Choroid plexus epithelial cell (primary cell): Measurements from ENCODE around the gene RHBDF2.

ENCODE experiments used
- DNase-seq: peaks from one replicate; pipeline ENCODE4 v3.0.0-alpha.2; 2010; ENCODE audit warnings: low read depth
- H3K4me3 ChIP-seq: 2 replicates; pipeline ENCODE4 v1.5.1; 2011; ENCODE audit warnings: low read depth, mild to moderate bottlenecking, control low read depth, low read length, moderate library complexity
- TF ChIP-seq, protein P1 (sequence below): conservative IDR thresholded peaks from 2 replicates; pipeline ENCODE4 v1.5.1; 2011; ENCODE audit warnings: low read depth, mild to moderate bottlenecking, control low read depth, inconsistent platforms, low read length, moderate library complexity

Gene RHBDF2

DNA sequence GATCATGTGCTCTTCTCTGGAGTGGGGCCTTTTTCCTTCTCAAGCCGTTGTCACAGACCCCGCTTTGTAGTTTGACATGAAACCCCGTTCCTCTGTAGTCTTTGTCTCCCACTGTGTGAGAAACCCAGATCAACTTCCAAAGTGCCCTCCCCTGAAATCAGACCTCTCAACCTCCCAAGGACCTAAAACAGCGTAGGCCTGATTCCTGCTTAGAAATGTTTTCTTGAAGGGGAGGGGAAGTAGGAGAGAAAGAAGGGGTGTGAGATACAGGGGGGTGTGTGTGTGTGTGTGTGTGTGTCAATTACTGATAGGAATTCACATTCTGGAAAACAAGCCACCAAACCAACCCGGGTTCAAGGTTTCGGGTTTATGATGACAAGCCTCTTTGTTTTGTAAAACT is 49.7 kb downstream of the RHBDF2 start:
- TF ChIP-seq, protein P1, sequence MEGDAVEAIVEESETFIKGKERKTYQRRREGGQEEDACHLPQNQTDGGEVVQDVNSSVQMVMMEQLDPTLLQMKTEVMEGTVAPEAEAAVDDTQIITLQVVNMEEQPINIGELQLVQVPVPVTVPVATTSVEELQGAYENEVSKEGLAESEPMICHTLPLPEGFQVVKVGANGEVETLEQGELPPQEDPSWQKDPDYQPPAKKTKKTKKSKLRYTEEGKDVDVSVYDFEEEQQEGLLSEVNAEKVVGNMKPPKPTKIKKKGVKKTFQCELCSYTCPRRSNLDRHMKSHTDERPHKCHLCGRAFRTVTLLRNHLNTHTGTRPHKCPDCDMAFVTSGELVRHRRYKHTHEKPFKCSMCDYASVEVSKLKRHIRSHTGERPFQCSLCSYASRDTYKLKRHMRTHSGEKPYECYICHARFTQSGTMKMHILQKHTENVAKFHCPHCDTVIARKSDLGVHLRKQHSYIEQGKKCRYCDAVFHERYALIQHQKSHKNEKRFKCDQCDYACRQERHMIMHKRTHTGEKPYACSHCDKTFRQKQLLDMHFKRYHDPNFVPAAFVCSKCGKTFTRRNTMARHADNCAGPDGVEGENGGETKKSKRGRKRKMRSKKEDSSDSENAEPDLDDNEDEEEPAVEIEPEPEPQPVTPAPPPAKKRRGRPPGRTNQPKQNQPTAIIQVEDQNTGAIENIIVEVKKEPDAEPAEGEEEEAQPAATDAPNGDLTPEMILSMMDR = no peak
- peak overlapping the region; percentile 78 for H3K4me3 ChIP-seq

GRCh38 chr17:76449126-76449525 is 52.1 kb downstream of the RHBDF2 start:
- DNase-seq = no peak
- TF ChIP-seq, protein P1 = no peak
- no peak overlapping the region for H3K4me3 ChIP-seq

More for the DNA sequence above, 49.7 kb downstream of the RHBDF2 start:
- DNase-seq = no peak

DNA sequence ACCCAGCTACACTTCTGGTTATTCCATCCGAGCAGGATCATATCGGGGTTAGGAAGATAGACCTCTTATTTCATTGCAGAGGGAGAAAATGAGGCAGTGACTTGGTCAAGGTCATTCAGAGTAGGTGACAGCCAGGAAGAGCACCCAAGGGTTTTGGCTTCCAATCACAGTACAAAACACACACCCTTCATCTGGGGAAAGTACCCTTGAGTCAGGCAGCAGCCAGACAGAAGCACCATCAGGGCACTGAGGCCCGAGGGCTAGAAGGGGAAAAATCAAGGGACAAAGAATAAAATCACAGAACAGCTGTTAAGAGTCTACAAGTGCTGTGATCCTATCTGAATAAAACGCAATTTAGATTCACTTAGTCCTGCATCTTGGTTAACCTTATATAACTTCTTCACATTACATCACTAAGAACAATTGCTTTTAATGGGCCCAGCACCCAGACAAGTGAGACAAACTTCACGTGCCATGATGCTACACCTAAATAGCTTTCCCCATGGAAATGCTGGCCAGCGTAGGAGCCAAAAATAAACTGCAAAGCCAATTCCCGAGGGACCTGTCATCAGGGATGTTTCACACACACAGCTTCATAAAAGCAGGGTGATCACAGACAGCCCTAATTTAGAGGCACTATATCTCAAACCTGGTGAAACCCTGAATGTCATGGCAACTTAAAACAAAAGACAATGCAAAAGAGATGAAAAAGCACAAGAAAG is 53.1 kb downstream of the RHBDF2 start:
- no peak overlapping the region for H3K4me3 ChIP-seq
- TF ChIP-seq, protein P1 = no peak
- no peak for DNase-seq

DNA sequence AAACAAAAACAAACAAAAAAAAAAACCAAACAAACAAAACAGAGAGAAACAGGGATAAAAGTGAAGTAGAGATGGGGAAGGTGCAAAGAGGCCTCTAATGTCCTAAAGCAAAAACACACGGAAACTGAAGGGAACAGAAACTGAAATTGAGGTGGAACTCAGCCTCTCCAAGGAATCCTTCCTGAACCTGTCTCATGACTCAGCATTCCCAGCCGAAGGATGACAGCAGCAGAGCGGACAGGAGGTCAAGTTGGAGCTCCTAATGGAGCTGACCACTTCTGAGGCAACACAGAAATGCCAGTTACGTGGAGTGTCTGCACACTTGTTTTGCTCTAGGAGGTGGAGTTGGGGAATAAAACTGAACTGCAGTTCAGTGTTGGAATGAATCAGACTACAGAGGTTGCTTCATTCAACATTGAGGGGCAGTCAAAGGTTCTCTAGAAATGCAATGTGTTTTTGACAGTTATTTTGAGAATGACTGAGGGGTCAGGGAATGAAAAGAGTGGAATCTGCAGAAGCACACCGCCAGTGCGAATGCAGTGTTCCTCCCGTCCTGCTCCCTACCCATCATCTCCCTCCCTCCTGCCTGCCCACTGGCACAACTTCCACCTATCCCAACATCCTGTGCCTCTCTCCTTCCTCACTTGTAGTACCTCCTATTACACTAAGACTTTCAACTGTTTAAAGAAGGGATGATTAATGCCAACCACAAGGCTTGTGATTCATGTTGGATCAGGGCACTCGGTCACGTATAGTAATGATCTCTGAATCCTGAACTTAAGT is 54.6 kb downstream of the RHBDF2 start:
- TF ChIP-seq, protein P1 = no peak
- H3K4me3 ChIP-seq = no peak overlapping the region
- peak; percentile 92 for DNase-seq

GRCh38 chr17:76445697-76446448 is 55.4 kb downstream of the RHBDF2 start:
- TF ChIP-seq, protein P1 = no peak
- DNase-seq = no peak
- no peak overlapping the region for H3K4me3 ChIP-seq

GRCh38 chr17:76444518-76445311 is 56.5 kb downstream of the RHBDF2 start:
- DNase-seq = peak; percentile 37
- H3K4me3 ChIP-seq = no peak overlapping the region

More at GRCh38 chr17:76444518-76445311, 56.5 kb downstream of the RHBDF2 start:
- TF ChIP-seq, protein P1 = no peak
